GM12878 (cell line): Measurements from ENCODE around the gene LARGE1. TPM values are rescaled to one million over a fixed set of nuclear protein-coding genes. Genes with fewer than 3 reads are reported as not detected.

Experiments
- ATAC-seq: fragments of 200-7000 bp; cut with Tn5 transposase; 3 replicates; pipeline ENCODE4 v1.9.1; 2020; ENCODE audit warnings: mild to moderate bottlenecking, moderate library complexity
- BruUV-seq: library from RNA; stranded (reverse); fragments of 400-500 nt; replicated peaks from 2 replicates; lab custom pipeline; 2021; lab: Mats Ljungman, UMichigan
- CTCF ChIA-PET: fragments of 300-600 bp; sonication (Branson Sonifier 250); formaldehyde crosslinking; extraction: SDS; loops from one replicate; lab custom pipeline; 2021; ENCODE audit warnings: inconsistent platforms; lab: Yijun Ruan, JAX
- POLR2A ChIA-PET: fragments of 350-600 bp; formaldehyde crosslinking; extraction: SDS; loops from one replicate; lab custom pipeline; 2021; ENCODE audit warnings: inconsistent platforms; lab: Charles Lee
- RAD21 ChIA-PET: fragments of 300-600 bp; sonication (Branson Sonifier 250); formaldehyde crosslinking; loops from one replicate; lab custom pipeline; 2023; ENCODE audit warnings: antibody characterized with exemption; ENCODE audit not compliant: unreplicated experiment; lab: Charles Lee
- SMC1A ChIA-PET: fragments of 300-600 bp; sonication (Branson Sonifier 250); formaldehyde crosslinking; loops from one replicate; lab custom pipeline; 2023; ENCODE audit not compliant: unreplicated experiment, uncharacterized antibody; lab: Charles Lee
- DNase-seq: peaks from one replicate; pipeline ENCODE4 v3.0.0-alpha.2; 2011; ENCODE audit warnings: low read depth, low spot score
- FAIRE-seq: peaks from 3 replicates; lab custom pipeline; 2011; peaks lifted over from hg19 to GRCh38; lab: Jason Lieb, UNC
- H2AFZ ChIP-seq: 2 replicates; pipeline ENCODE4 v1.6.0; 2011; ENCODE audit warnings: low read depth, low read length, control low read depth; ENCODE audit not compliant: control insufficient read depth
- H3K27ac ChIP-seq: 2 replicates; pipeline ENCODE4 v1.5.1; 2011; ENCODE audit warnings: control low read depth; ENCODE audit not compliant: control insufficient read depth, insufficient read depth
- H3K27me3 ChIP-seq, 2 experiments: replicated peaks in 1 of 2; 2 replicates each; pipeline versions ENCODE4 v1.6.0 to v1.6.1; 2011; ENCODE audit warnings: low read length in 1 of 2; ENCODE audit not compliant: control insufficient read depth in 2 of 2, insufficient read depth in 2 of 2
- H3K36me3 ChIP-seq, 2 experiments: 2 replicates each; pipeline ENCODE4 v1.5.1; 2011; ENCODE audit warnings: low read length in 1 of 2; ENCODE audit not compliant: control insufficient read depth in 2 of 2, insufficient read depth in 2 of 2
- H3K4me1 ChIP-seq: 2 replicates; pipeline ENCODE4 v1.6.1; 2011; ENCODE audit warnings: mild to moderate bottlenecking, low read length, moderate library complexity, mixed read lengths; ENCODE audit not compliant: control insufficient read depth, insufficient read depth
- H3K4me2 ChIP-seq: 2 replicates; pipeline ENCODE4 v1.6.0; 2011; ENCODE audit warnings: control low read depth; ENCODE audit not compliant: control insufficient read depth, insufficient read depth
- H3K4me3 ChIP-seq: fragments of 200-600 bp; sonication (generic); 2 replicates; pipeline ENCODE4 v1.5.1; 2016
- H3K79me2 ChIP-seq: 2 replicates; pipeline ENCODE4 v1.6.0; 2011; ENCODE audit warnings: low read length; ENCODE audit not compliant: control insufficient read depth, insufficient read depth
- H3K9ac ChIP-seq: 2 replicates; pipeline ENCODE4 v1.8.0; 2011; ENCODE audit warnings: low read length, control low read depth, mixed read lengths; ENCODE audit not compliant: control insufficient read depth, insufficient read depth
- H3K9me3 ChIP-seq: replicated peaks from 3 replicates; pipeline ENCODE4 v1.5.1; 2011; ENCODE audit warnings: mild to moderate bottlenecking, low read length; ENCODE audit not compliant: control insufficient read depth, insufficient read depth
- H4K20me1 ChIP-seq: 2 replicates; pipeline ENCODE4 v1.6.0; 2011; ENCODE audit not compliant: control insufficient read depth, insufficient read depth
- ATF2 ChIP-seq: IDR thresholded peaks from 2 replicates; pipeline ENCODE4 v1.6.1; 2012; ENCODE audit warnings: low read length, inconsistent platforms
- IRF3 ChIP-seq: fragments of 450-650 bp; IDR thresholded peaks from 2 replicates; pipeline ENCODE4 v1.6.1; 2014; ENCODE audit warnings: mild to moderate bottlenecking
- NFXL1 ChIP-seq: fragments of 450-650 bp; IDR thresholded peaks from 2 replicates; pipeline ENCODE4 v1.6.1; 2017; ENCODE audit warnings: antibody characterized with exemption, mild to moderate bottlenecking, borderline replicate concordance
- RCOR1 ChIP-seq: conservative IDR thresholded peaks from 2 replicates; pipeline ENCODE4 v1.6.1; 2012; ENCODE audit warnings: low read depth, low read length, improper control_type of control experiment
- RUNX3 ChIP-seq: IDR thresholded peaks from 2 replicates; pipeline ENCODE4 v1.6.1; 2012; ENCODE audit warnings: low read length, inconsistent platforms
- STAT1 ChIP-seq: fragments of 450-650 bp; conservative IDR thresholded peaks from 2 replicates; pipeline ENCODE4 v1.6.1; 2014; ENCODE audit warnings: antibody characterized with exemption, mild to moderate bottlenecking
- WGBS: methylation state at CpG from one replicate; pipeline ENCODE4 v1.1.6; 2016; ENCODE audit warnings: low lambda C conversion rate; ENCODE audit not compliant: insufficient replicate concordance, insufficient coverage; ENCODE audit errors: missing lambda C conversion rate; 5-methylcytosine and 5-hydroxymethylcytosine counted together
- in situ Hi-C: fragments of 300-500 bp; cut with MboI; formaldehyde crosslinking; loops from 9 replicates; pipeline ENCODE4 v1.14.3; 2018; ENCODE audit warnings: mixed read lengths
- intact Hi-C: fragments of 100-400 bp; cut with micrococcal nuclease; formaldehyde crosslinking; loops from one replicate; pipeline ENCODE4 v1.14.2; 2022; ENCODE audit not compliant: unreplicated experiment
- polyA plus RNA-seq, 11 experiments: library from polyadenylated mRNA; depleted of rRNA in 4 of 11; unstranded in 6 of 11; stranded (reverse) in 5 of 11; fragments of >200 nt; fragmentation: Nextera tagmentation in 4 of 11; fragmentation: Illumina TruSeq in 1 of 11; extraction: Ambion mirVana in 4 of 11; extraction: Trizol in 1 of 11; gene quantifications; 1 replicate in 1 of 11; 2 replicates in 10 of 11; pipeline versions ENCODE4 v1.2.1 to v1.2.3, GENCODE V29; 2011 to 2016; ENCODE audit warnings: inconsistent platforms in 2 of 11, missing spikeins in 2 of 11, low read depth in 1 of 11
- total RNA-seq, 4 experiments: library from RNA; depleted of rRNA in 3 of 4; stranded (reverse); fragments of >200 nt in 3 of 4; fragmentation: Illumina TruSeq in 1 of 4; extraction: Trizol in 1 of 4; gene quantifications; 2 replicates each; pipeline versions ENCODE4 v1.2.1 to v1.2.3, GENCODE V29; 2013 to 2021

LARGE1 gene
- total and polyA plus RNA-seq, 10 of the 15 experiments (the other 5 are each of a cell fraction or from before 2014, with no cell fraction given): 3.2 to 41.4 (median 17.3) TPM

GRCh38 chr22:33524511-33525260 lies 395.6 kb downstream of the LARGE1 start:
- H3K36me3 ChIP-seq: no peaks in the 10 kb centered on the region
- peaks cover 26% of the 10 kb centered on the region for H3K4me1 ChIP-seq
- no peaks in the 10 kb centered on the region for H4K20me1 ChIP-seq
- H3K27ac ChIP-seq: no peak overlapping the region
- SMC1A ChIA-PET: interaction anchor here (0.7 to 1.4 kb wide), 4 partner anchors 8 to 223 kb away, joined by 3 to 4 read pairs (median 4); no protein-coding TSS in a partner anchor
- POLR2A ChIA-PET: no interaction called here
- no peak overlapping the region for H2AFZ ChIP-seq
- no peak overlapping the region for H3K9ac ChIP-seq
- H3K79me2 ChIP-seq: no peaks in the 10 kb centered on the region
- H3K9me3 ChIP-seq: peaks cover 6% of the 10 kb centered on the region
- TF ChIP-seq ATF2 (0 out of 2 replicates have a peak, but pooled peaks have one; percentile 13), RUNX3 (peak; percentile 9; the same call in 1 of the 2 replicates), RCOR1 (no peak), NFXL1 (no peak), IRF3 (no peak), STAT1 (no peak)
- TF ChIP-seq, all 136 proteins: peak for 2
- RAD21 ChIA-PET: interaction anchor here (0.6 to 1.5 kb wide), 4 partner anchors 8 to 391 kb away, joined by 3 to 5 read pairs (median 3); no protein-coding TSS in a partner anchor
- no peak overlapping the region for H3K4me2 ChIP-seq
- CTCF ChIA-PET: interaction anchor here (1.2 to 1.7 kb wide), 2 partner anchors 53 to 223 kb away, joined by 4 to 9 read pairs; no protein-coding TSS in a partner anchor
- BruUV-seq: no TSS peak
- no peaks in the 10 kb centered on the region for H3K27me3 ChIP-seq
- FAIRE-seq: no peak
- H3K4me3 ChIP-seq: no peak overlapping the region
- WGBS: 43% methylated on average over 4 of the region's 4 CpGs
- in situ Hi-C loops: no loop called here
- intact Hi-C loops: no loop called here
- ATAC-seq: no peak
- no peak for DNase-seq
